NCI-H226 (cell line): ENCODE results near the gene LRRC47.

ENCODE experiments used
- DNase-seq: peaks from one replicate; pipeline ENCODE4 v3.0.0-alpha.2; 2015

Gene LRRC47

DNA sequence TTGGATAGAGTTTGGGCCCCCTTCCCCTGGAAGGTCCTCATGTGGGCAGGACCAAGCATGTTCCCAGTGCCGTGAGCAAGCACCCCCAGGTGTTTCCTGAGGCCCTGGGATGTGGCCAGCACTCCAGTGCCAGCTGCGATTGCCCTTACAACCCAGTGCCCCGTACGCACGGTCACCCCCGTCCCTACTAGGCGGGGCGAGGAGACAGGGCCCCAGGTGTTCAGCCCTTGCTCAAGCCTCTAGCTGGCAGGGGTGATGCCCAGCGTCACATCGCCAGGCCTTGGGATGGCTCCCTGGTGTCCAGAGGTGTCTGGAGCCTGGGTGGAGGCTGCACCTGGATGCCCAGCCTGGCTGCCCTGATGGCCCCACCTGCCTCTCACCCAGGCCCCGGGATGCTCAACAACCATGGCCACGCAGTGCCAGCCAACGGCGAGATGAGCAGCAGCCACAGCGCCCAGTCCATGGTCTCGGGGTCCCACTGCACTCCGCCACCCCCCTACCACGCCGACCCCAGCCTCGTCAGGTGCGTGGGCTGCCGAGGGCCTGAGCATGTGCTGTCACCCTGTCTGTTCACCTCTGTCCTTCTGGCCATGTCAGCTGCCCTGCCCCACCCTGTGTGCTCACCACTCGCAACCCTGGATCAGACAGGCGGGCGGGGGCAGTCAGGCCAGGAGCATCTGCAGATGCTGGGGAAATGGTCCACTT, 65.6 kb downstream of the LRRC47 start:
- no peak for DNase-seq

DNA sequence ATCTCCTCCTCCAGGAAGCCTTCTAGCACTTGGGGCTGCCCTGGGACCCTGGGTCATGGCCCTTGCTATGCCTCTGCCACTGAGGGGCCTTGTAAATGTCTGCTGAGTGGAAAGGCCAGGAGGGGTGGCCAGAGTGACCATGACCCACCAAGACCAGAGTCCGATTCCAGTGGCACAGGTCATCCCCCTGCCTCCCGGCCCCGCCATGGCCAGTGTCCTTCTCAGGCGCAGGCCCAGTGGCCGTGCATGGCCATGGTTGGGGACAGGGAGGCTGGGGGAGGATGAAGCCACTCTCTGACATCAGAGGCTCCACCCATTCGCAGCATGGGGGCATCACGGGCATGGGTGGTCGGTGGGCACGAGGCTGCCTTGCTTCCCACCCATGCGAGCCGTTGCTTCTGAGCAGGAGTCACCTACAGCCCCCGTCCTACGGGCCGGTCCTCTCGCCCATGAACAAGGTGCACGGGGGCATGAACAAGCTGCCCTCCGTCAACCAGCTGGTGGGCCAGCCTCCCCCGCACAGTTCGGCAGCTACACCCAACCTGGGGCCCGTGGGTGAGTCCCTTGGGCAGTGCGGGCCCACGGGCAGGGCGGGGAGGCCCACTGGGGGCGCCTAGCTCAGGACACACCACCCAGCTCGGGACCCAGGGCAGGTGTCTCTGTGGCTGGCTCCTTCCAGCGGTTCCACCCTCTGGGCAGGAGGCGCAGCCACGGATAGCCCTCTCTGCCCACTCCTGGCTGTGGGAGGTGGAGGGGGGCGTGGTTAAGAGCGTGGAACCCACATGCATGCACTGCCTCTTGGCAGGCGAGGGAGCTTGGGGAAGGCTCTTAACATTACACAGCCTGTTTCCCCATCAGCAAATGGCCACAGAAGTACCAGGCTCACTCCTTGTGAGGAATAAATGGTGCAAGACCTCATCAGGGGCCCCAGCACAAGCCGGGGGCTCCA, 66.4 kb downstream of the LRRC47 start:
- DNase-seq, result no peak
